ENCODE results near the gene SPPL2A.

DNA sequence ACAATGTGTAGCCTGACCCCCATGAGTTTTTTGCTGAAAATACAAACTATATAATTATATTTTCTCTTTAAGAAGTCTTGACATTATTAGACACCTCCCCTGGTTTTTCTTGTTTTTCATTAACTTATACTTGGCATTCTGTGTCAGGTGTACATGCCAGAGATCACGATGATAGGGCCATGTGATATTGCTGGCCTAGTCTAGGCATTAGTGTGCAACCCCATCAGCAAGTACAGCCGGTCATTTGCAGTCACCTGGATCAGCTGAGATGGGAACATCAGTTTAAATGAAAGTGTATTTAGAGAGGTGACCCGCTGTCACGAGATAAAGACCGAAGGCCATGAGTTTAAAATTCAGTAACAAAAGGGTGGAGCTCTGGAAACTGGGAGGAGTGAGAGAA is 12.6 kb upstream of the SPPL2A start:
- TF ChIP-seq, protein P1, sequence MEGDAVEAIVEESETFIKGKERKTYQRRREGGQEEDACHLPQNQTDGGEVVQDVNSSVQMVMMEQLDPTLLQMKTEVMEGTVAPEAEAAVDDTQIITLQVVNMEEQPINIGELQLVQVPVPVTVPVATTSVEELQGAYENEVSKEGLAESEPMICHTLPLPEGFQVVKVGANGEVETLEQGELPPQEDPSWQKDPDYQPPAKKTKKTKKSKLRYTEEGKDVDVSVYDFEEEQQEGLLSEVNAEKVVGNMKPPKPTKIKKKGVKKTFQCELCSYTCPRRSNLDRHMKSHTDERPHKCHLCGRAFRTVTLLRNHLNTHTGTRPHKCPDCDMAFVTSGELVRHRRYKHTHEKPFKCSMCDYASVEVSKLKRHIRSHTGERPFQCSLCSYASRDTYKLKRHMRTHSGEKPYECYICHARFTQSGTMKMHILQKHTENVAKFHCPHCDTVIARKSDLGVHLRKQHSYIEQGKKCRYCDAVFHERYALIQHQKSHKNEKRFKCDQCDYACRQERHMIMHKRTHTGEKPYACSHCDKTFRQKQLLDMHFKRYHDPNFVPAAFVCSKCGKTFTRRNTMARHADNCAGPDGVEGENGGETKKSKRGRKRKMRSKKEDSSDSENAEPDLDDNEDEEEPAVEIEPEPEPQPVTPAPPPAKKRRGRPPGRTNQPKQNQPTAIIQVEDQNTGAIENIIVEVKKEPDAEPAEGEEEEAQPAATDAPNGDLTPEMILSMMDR (IDR thresholded peaks at IDR 0.05; ENCODE audit: borderline replicate concordance, extremely low read depth, low read length, poor library complexity, severe bottlenecking) = no peak
- TF ChIP-seq EZH2 (IDR thresholded peaks at IDR 0.05; ENCODE audit: borderline replicate concordance, low read depth, low read length, severe bottlenecking) = no peak

Measured in DND-41 (cell line).